Neutrophil (primary cell): Measurements from ENCODE around the gene CCR9.

Experiments
- H3K27ac ChIP-seq: fragments of 200-600 bp; sonication (generic); 2 replicates; pipeline ENCODE4 v1.5.1; 2016; ENCODE audit warnings: mild to moderate bottlenecking, moderate library complexity
- H3K27me3 ChIP-seq: fragments of 200-600 bp; sonication (generic); 2 replicates; pipeline ENCODE4 v1.6.0; 2016; ENCODE audit warnings: mild to moderate bottlenecking
- H3K36me3 ChIP-seq: fragments of 200-600 bp; sonication (generic); 2 replicates; pipeline ENCODE4 v1.5.1; 2017
- H3K4me1 ChIP-seq, 2 experiments: fragments of 200-600 bp in 1 of 2; sonication (generic) in 1 of 2; 1 replicate in 1 of 2; 2 replicates in 1 of 2; pipeline versions ENCODE4 v1.5.1 to v1.6.1; 2013 to 2016; ENCODE audit warnings: low read depth in 1 of 2, low read length in 1 of 2, mild to moderate bottlenecking in 1 of 2, moderate library complexity in 1 of 2; ENCODE audit not compliant: control insufficient read depth in 1 of 2, insufficient read depth in 1 of 2
- H3K4me3 ChIP-seq, 2 experiments: fragments of 200-600 bp in 1 of 2; sonication (generic) in 1 of 2; 1 replicate in 1 of 2; 2 replicates in 1 of 2; pipeline ENCODE4 v1.5.1; 2013 to 2016; ENCODE audit warnings: low read depth in 1 of 2, low read length in 1 of 2, mild to moderate bottlenecking in 1 of 2, moderate library complexity in 1 of 2
- H3K9me3 ChIP-seq: fragments of 200-600 bp; sonication (generic); 2 replicates; pipeline ENCODE4 v1.5.1; 2016
- CTCF ChIP-seq: fragments of 200-600 bp; sonication (generic); IDR thresholded peaks from 2 replicates; pipeline ENCODE4 v1.5.1; 2016; ENCODE audit warnings: antibody characterized with exemption

The CCR9 gene

GRCh38 chr3:45887285-45887684, 942 bp downstream of the CCR9 start:
- peaks cover 0 to 3% of the 10 kb centered on the region in 2 experiments for H3K4me1 ChIP-seq
- no peak for TF ChIP-seq CTCF

GRCh38 chr3:45887759-45888511, 1.6 kb downstream of the CCR9 start:
- TF ChIP-seq CTCF, result no peak
- H3K4me1 ChIP-seq, result peaks cover 0 to 3% of the 10 kb centered on the region in 2 experiments
- H3K4me3 ChIP-seq, result no peak overlapping the region
- H3K36me3 ChIP-seq, result no peaks in the 10 kb centered on the region
- H3K27ac ChIP-seq, result no peak overlapping the region
- peaks cover 20% of the 10 kb centered on the region for H3K27me3 ChIP-seq
- H3K9me3 ChIP-seq, result no peaks in the 10 kb centered on the region

More at GRCh38 chr3:45887285-45887684, 942 bp downstream of the CCR9 start:
- H3K4me3 ChIP-seq, result no peak overlapping the region
- no peak overlapping the region for H3K27ac ChIP-seq
- H3K9me3 ChIP-seq, result no peaks in the 10 kb centered on the region
- H3K36me3 ChIP-seq, result no peaks in the 10 kb centered on the region
- peaks cover 20% of the 10 kb centered on the region for H3K27me3 ChIP-seq

GRCh38 chr3:45889337-45889736, 3.0 kb downstream of the CCR9 start:
- Histone ChIP-seq H3K4me1 (no peaks in the 10 kb centered on the region), H3K27ac (no peak overlapping the region), H3K27me3 (peaks cover 26% of the 10 kb centered on the region), H3K4me3 (no peak overlapping the region), H3K36me3 (no peaks in the 10 kb centered on the region), H3K9me3 (no peaks in the 10 kb centered on the region)
- TF ChIP-seq CTCF, result no peak

- H3K36me3 ChIP-seq, result no peaks in the 10 kb centered on the region
- no peak overlapping the region for H3K27ac ChIP-seq
- no peaks in the 10 kb centered on the region for H3K9me3 ChIP-seq
- peaks cover 29% of the 10 kb centered on the region for H3K27me3 ChIP-seq
- TF ChIP-seq CTCF, result no peak
- no peak overlapping the region for H3K4me3 ChIP-seq
- H3K4me1 ChIP-seq, result no peaks in the 10 kb centered on the region
These were observed 4.1 kb downstream of the CCR9 start for GRCh38 chr3:45890405-45890804.

- Histone ChIP-seq H3K36me3 (no peaks in the 10 kb centered on the region), H3K27me3 (peaks cover 29% of the 10 kb centered on the region), H3K4me1 (no peaks in the 10 kb centered on the region), H3K27ac (no peak overlapping the region), H3K4me3 (no peak overlapping the region), H3K9me3 (no peaks in the 10 kb centered on the region)
- TF ChIP-seq CTCF, result no peak
These were observed 5.8 kb downstream of the CCR9 start for GRCh38 chr3:45892161-45892560.
